GM12891 (cell line): Measurements from ENCODE around the gene FLT3.

Experiments
- POLR2A ChIP-seq: IDR thresholded peaks from 2 replicates; pipeline ENCODE4 v1.6.1; 2011; ENCODE audit warnings: low read depth, low read length, control low read depth
- POLR2AphosphoS5 ChIP-seq: IDR thresholded peaks from 2 replicates; pipeline ENCODE4 v1.6.1; 2011; ENCODE audit warnings: low read depth, low read length, control low read depth
- TAF1 ChIP-seq: IDR thresholded peaks from 2 replicates; pipeline ENCODE4 v1.6.1; 2011; ENCODE audit warnings: low read depth, low read length, control low read depth

DNA sequence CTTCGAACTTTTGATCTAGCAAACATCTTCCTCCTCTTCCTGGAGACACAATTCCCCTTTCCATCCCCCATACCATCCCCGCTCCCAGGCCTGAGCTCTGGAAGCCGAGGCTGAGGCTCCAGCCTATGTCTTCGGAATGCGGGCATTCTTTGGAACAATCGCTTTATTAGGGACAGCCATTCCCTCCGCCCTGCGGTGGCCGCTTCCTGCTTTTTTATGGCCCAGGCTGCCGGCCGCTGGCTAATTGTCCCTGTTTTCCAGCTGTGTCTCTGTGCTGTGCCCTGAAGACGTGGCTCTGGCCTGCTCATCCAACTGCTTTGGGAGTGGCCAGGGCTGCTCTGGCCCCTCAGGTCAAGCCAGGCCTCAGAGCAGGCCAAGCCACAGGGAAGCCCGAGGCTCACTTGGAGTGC, 129.1 kb downstream of the FLT3 start:
- TF ChIP-seq POLR2A = no peak
- TF ChIP-seq TAF1 = no peak
- no peak for TF ChIP-seq POLR2AphosphoS5
